ENCODE data around the gene PUS7L.

The PUS7L gene

DNA sequence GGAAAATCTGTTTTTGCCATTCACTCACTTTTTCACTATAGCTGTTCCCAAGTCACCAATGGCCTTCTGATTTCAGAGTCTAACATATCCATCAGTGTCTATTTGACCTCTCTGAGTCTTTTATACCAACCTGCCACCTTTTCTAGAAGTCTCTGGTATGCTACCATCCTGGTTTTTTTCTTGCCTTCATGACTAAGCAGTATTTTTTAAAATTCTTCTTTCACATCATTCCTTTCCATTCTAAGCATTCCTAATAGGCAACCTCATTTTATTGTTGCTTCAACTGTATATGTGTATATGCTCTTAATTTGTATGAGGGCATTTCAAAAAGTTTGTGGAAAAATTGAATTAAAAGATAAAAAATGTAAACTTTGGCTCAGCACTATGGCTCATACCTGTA lies 5.2 kb upstream of the PUS7L start:
- no peak overlapping the region for H3K4me3 ChIP-seq (ENCODE audit: low read length)
- H3K79me2 ChIP-seq (ENCODE audit: low read length): peaks cover 23% of the 10 kb centered on the region
- no peak overlapping the region for H3K27ac ChIP-seq (ENCODE audit: low read length)
- peaks cover 33% of the 10 kb centered on the region for H3F3A ChIP-seq (ENCODE audit: insufficient read depth, low read length)
- H3K4me1 ChIP-seq (ENCODE audit: low read length): peaks cover 27% of the 10 kb centered on the region
- no peaks in the 10 kb centered on the region for H4K20me1 ChIP-seq (ENCODE audit: insufficient read depth, low read length)
- H3K9me3 ChIP-seq (replicated peaks; ENCODE audit: insufficient read depth, low read length): no peaks in the 10 kb centered on the region
- H2AFZ ChIP-seq (ENCODE audit: low read length): no peak overlapping the region
- no peak overlapping the region for H3K9ac ChIP-seq (ENCODE audit: low read length)
- no peaks in the 10 kb centered on the region for H3K27me3 ChIP-seq (replicated peaks; ENCODE audit: insufficient read depth, low read length)
- DNase-seq: no peak
- no peaks in the 10 kb centered on the region for H3K36me3 ChIP-seq (replicated peaks; ENCODE audit: insufficient read depth, low read length)
- H3K9me2 ChIP-seq (replicated peaks; ENCODE audit: insufficient read depth, low read length): no peaks in the 10 kb centered on the region
- H3K4me2 ChIP-seq (ENCODE audit: low read depth, low read length): no peak overlapping the region
- TF ChIP-seq EZH2 (optimal IDR thresholded peaks at IDR 0.05; ENCODE audit: low read depth, low read length) (no peak), EZH2phosphoT487 (IDR thresholded peaks at IDR 0.05; ENCODE audit: low read length) (no peak)
- TF ChIP-seq, protein P1, sequence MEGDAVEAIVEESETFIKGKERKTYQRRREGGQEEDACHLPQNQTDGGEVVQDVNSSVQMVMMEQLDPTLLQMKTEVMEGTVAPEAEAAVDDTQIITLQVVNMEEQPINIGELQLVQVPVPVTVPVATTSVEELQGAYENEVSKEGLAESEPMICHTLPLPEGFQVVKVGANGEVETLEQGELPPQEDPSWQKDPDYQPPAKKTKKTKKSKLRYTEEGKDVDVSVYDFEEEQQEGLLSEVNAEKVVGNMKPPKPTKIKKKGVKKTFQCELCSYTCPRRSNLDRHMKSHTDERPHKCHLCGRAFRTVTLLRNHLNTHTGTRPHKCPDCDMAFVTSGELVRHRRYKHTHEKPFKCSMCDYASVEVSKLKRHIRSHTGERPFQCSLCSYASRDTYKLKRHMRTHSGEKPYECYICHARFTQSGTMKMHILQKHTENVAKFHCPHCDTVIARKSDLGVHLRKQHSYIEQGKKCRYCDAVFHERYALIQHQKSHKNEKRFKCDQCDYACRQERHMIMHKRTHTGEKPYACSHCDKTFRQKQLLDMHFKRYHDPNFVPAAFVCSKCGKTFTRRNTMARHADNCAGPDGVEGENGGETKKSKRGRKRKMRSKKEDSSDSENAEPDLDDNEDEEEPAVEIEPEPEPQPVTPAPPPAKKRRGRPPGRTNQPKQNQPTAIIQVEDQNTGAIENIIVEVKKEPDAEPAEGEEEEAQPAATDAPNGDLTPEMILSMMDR (IDR thresholded peaks at IDR 0.05; ENCODE audit: low read length): no peak

DNA sequence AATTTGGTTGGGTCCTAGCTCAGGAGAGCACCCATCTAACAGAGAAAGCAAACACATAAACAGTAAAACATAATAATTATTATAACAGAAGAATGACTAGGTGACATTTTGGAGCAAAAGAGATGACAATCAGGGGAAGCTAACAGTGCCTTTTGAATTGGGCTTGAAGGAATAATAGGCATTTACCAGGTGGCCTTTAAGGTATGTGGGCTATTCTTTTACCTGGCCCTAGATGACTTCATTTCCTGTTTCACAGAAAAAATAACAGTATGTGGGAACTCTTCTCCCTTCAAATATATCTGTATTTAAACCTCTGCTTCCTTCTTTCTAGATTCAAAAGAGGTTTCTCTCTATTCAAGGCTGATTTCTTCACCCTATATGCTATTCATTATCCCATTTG lies 4.0 kb upstream of the PUS7L start:
- Histone ChIP-seq H4K20me1 (ENCODE audit: insufficient read depth, low read length) (no peaks in the 10 kb centered on the region), H3K36me3 (replicated peaks; ENCODE audit: insufficient read depth, low read length) (no peaks in the 10 kb centered on the region), H3K79me2 (ENCODE audit: low read length) (peaks cover 31% of the 10 kb centered on the region), H3K27ac (ENCODE audit: low read length) (peak overlapping the region; percentile 37; the same call in 1 of the 2 replicates), H3K27me3 (replicated peaks; ENCODE audit: insufficient read depth, low read length) (no peaks in the 10 kb centered on the region), H3F3A (ENCODE audit: insufficient read depth, low read length) (peaks cover 33% of the 10 kb centered on the region), H3K4me3 (ENCODE audit: low read length) (no peak overlapping the region; the same call in 1 of the 2 replicates), H2AFZ (ENCODE audit: low read length) (no peak overlapping the region), H3K9me3 (replicated peaks; ENCODE audit: insufficient read depth, low read length) (no peaks in the 10 kb centered on the region), H3K4me2 (ENCODE audit: low read depth, low read length) (peak overlapping the region; percentile 84), H3K4me1 (ENCODE audit: low read length) (peaks cover 27% of the 10 kb centered on the region), H3K9me2 (replicated peaks; ENCODE audit: insufficient read depth, low read length) (no peaks in the 10 kb centered on the region), H3K9ac (ENCODE audit: low read length) (peak overlapping the region; percentile 2; the same call in 1 of the 2 replicates)
- TF ChIP-seq EZH2 (optimal IDR thresholded peaks at IDR 0.05; ENCODE audit: low read depth, low read length) (no peak), EZH2phosphoT487 (IDR thresholded peaks at IDR 0.05; ENCODE audit: low read length) (no peak)
- TF ChIP-seq, protein P1 (IDR thresholded peaks at IDR 0.05; ENCODE audit: low read length): no peak
- DNase-seq: peak; percentile 34

DNA sequence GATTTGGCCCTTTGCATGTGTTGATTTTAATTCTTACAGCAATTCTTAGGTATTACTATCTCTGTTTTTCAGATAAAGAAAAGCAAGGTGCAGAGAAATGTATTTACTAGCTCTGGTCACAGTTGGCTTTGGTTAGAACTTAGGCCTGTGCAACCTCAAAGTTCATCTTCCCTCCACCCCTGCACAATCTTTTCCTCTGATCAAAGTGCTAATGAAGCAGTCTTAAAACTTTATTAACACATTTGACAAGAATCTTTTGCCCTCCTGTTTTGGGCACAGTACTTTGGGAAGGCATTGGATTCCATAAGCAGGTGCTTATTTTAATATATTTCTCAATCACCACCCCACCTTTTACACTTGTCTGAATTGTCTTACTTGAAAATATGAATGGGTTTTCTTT lies 2.9 kb upstream of the PUS7L start:
- H3K4me3 ChIP-seq (ENCODE audit: low read length): no peak overlapping the region
- no peak overlapping the region for H2AFZ ChIP-seq (ENCODE audit: low read length)

DNA sequence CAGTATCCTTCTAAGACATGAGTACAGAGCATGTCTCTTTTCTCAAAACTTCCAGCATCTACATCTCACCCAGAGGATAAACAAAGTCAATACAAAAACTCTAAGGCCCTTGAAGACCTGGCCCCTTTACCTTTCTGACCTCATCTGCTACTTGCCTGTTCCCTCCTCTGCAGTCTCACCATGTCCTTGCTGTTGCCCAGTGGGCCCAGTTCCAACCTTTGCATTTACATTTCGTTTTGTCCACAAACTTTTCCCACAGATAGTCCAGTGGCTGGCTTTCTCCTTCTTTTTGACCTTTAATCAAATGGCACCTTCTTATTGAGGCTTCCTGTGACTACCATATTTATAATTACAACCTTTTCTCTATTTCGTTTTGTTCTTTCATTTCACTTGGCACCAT lies 1.8 kb upstream of the PUS7L start:
- H3K79me2 ChIP-seq (ENCODE audit: low read length): peaks cover 45% of the 10 kb centered on the region
- H3K9me3 ChIP-seq (replicated peaks; ENCODE audit: insufficient read depth, low read length): no peaks in the 10 kb centered on the region
- peaks cover 33% of the 10 kb centered on the region for H3F3A ChIP-seq (ENCODE audit: insufficient read depth, low read length)
- peak overlapping the region; percentile 89; the same call in 1 of the 2 replicates for H3K9ac ChIP-seq (ENCODE audit: low read length)
- peak overlapping the region; percentile 77 for H3K4me3 ChIP-seq (ENCODE audit: low read length)
- no peak for DNase-seq
- no peaks in the 10 kb centered on the region for H3K9me2 ChIP-seq (replicated peaks; ENCODE audit: insufficient read depth, low read length)
- H3K4me2 ChIP-seq (ENCODE audit: low read depth, low read length): peak overlapping the region; percentile 84
- H3K27me3 ChIP-seq (replicated peaks; ENCODE audit: insufficient read depth, low read length): no peaks in the 10 kb centered on the region
- H3K36me3 ChIP-seq (replicated peaks; ENCODE audit: insufficient read depth, low read length): no peaks in the 10 kb centered on the region
- peak overlapping the region; percentile 96; the same call in 1 of the 2 replicates for H3K27ac ChIP-seq (ENCODE audit: low read length)
- H4K20me1 ChIP-seq (ENCODE audit: insufficient read depth, low read length): no peaks in the 10 kb centered on the region
- H3K4me1 ChIP-seq (ENCODE audit: low read length): peaks cover 27% of the 10 kb centered on the region
- no peak for TF ChIP-seq EZH2 (optimal IDR thresholded peaks at IDR 0.05; ENCODE audit: low read depth, low read length)
- TF ChIP-seq EZH2phosphoT487 (IDR thresholded peaks at IDR 0.05; ENCODE audit: low read length): no peak
- TF ChIP-seq, protein P1 (IDR thresholded peaks at IDR 0.05; ENCODE audit: low read length): no peak
- H2AFZ ChIP-seq (ENCODE audit: low read length): no peak overlapping the region

More for the DNA sequence above, 2.9 kb upstream of the PUS7L start:
- H3K9me3 ChIP-seq (replicated peaks; ENCODE audit: insufficient read depth, low read length): no peaks in the 10 kb centered on the region
- no peak overlapping the region; the same call in 1 of the 2 replicates for H3K27ac ChIP-seq (ENCODE audit: low read length)
- H3K27me3 ChIP-seq (replicated peaks; ENCODE audit: insufficient read depth, low read length): no peaks in the 10 kb centered on the region
- H3K9me2 ChIP-seq (replicated peaks; ENCODE audit: insufficient read depth, low read length): no peaks in the 10 kb centered on the region
- no peak overlapping the region for H3K9ac ChIP-seq (ENCODE audit: low read length)
- DNase-seq: no peak
- H3K4me2 ChIP-seq (ENCODE audit: low read depth, low read length): peak overlapping the region; percentile 84; the same call in 1 of the 2 replicates
- peaks cover 33% of the 10 kb centered on the region for H3F3A ChIP-seq (ENCODE audit: insufficient read depth, low read length)
- peaks cover 27% of the 10 kb centered on the region for H3K4me1 ChIP-seq (ENCODE audit: low read length)
- TF ChIP-seq EZH2 (optimal IDR thresholded peaks at IDR 0.05; ENCODE audit: low read depth, low read length): no peak
- no peaks in the 10 kb centered on the region for H3K36me3 ChIP-seq (replicated peaks; ENCODE audit: insufficient read depth, low read length)
- peaks cover 42% of the 10 kb centered on the region for H3K79me2 ChIP-seq (ENCODE audit: low read length)
- H4K20me1 ChIP-seq (ENCODE audit: insufficient read depth, low read length): no peaks in the 10 kb centered on the region
